HG03108 (cell line): ENCODE results near the gene GNA14.

Experiments used
- ATAC-seq: cut with Tn5 transposase; IDR thresholded peaks from one replicate; pipeline ENCODE4 v1.9.1; 2021; ENCODE audit warnings: moderate library complexity; ENCODE audit not compliant: unreplicated experiment

GNA14 gene

DNA sequence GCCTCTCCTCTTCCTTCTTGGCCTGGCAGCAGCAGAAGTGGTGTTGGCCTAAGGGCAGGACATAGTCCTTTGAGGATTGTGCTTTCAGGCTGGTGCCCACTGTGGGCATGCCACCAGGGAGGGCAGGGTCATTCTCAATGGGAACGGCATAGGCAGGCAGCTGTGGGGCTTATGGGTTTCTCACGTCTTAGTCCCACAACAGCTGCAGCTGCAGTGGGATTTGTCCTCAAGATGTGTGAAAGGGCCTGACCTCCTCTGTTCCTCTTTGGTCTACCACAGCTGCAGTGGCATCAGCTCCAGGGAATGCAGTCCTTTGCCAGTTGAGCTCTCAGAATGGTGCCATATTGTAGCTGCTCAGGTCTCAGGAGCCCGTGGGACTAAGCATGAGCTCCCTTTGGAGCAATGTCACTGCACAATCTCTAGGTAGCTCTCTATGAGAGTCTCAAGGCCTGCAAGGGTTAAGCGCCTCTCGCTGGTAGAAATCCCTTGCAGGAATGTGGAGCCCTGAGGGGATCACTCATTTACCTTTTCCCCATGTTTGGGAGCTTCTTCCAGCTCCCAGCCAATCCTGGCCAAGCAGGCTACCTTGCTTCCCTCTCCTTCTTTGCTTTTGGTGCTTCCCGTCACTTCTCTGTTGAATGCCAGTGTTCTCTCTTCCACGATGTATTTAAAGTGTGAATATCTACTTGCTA lies 104.8 kb downstream of the GNA14 start:
- no peak for ATAC-seq

DNA sequence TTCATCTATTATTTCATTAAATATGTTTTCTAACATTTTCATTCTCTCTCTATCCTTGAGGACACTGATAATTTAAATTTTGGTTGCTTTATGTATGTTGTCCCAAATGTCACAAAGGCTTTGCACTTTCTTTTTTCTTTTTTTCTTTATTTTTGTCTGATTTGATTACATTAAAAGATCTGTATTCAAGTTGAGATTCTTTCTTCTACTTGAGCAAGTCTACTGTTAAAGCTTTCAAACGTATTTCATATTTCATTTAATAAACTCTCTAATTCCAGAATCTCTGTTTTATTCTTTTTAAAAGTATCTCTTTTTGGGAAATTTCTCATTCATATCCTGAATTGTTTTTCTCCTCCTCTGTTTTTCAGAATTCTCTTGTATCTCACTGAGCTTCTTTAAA lies 106.5 kb downstream of the GNA14 start:
- no peak for ATAC-seq

DNA sequence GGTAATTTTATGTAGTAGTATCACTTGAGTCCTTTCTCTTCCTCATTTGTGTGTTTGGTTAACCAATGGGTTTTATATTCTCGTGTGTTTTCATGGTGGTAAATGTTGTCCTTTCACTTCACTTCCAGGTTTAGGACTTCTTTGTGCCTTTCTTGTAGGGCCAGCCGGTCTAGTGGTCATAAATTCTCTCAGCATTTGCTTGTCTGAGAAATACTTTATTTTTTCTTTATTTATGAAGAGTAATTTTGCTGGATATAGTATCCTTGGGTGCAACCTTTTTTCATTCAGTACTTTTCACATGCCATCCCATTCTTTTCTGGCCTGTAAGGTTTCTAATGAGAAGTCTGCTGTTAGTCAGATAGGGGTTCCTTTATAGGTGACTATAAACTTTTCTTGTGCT lies 107.1 kb downstream of the GNA14 start:
- ATAC-seq = no peak

DNA sequence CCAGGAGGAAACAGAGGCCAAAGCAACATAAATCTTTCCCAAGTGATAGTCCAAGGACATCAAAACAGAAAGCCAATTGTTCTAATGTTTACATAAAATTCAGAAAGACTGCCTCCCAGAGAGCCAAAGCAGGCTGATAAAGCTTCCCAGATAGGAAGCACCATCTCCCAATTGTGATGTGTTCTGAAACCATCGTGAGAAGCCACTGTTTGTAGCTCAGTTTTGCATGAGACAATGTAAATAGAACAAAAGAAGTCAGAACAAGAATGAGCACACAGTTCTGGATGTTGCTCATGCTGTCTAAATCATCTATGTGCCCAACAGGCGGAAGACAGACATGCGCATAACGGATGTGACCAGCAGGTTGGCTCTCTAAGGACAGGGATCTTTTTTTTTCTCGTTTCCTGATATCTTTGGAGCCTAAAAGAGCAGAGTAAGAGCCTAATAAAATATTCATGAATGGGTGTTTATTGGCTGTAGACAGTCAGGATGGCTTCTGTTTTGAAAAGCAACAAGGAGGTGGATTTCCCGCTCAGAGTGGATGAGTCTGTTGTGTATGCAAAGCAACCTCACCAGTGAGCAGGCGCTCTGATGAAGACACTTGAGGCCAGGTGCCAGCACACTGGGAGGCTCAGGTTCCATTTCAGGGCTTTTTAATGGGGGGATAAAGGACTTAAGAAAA lies 113.6 kb downstream of the GNA14 start:
- ATAC-seq = no peak

DNA sequence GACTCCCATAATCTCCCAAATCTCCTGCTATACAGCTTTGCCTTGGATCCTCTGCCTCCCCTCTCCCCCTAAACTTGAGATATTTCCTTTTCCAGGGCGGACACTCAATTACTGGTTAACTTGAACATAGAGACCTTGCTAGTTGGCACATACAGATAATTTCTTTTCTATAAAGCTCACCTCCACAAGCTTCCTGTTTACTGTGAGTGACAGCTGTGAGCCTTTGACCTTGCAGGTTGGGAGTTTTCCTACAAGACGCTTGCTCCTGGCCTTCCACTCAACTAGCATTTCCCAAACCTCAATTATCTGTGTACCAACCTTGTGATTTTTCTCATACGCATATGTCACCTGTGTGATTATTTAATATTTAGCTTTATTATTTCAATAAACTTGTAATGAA lies 114.5 kb downstream of the GNA14 start:
- ATAC-seq = no peak

DNA sequence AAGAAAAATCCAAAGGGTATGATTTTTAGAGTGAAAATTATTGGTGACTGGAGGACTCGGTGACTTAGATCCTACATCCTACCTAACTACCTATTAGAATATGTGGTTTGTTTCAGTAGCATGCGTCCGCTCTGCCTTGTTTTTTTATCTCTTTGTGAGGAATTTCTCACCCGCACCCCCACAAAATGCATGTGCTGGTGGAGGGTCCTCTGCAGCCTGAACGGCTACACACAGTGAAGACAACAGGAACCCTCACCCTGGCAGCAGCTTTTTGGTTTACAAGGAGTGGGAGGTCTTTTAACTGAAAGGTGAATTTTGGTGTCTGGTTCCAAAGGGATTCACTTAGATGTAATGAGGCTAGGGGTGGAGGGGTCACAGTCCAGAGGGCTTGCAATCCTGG lies 115.5 kb downstream of the GNA14 start:
- no peak for ATAC-seq

DNA sequence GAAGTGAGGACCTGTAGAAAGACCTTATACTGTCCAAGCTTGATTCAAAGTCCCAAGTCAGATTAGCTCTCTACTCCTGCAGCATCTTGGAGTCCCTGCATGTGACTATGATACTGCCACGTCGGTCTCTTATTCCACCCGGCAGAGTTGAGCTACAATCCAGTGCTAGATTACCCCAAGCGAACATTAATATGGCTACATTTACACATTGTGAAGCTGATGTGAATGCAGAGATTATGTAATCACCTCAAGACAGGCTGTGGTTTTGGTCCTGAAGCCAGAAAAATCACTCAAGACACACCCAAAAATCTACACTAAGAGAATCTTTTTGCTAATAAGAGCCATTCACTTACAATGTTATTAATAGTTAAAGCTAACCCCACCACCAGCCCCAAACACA lies 116.7 kb downstream of the GNA14 start:
- ATAC-seq = no peak

DNA sequence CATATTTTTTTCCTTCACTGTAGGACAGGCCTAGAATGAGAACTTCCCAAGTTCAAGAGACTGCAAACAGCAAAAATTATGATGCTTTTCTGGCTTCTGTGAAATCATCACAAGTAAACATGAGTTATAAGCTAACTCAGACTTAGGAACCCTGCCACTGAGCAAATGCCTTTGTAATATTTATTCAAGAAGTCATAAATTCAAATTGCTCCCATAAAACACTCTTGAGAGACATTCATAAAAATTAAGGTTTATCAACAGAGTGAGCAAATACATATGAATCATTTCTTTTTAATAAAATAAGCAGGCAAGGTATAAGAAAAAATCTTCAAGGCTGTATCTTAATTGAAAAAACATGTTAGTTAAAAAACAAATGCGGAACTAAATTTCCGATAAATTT lies 124.2 kb downstream of the GNA14 start:
- no peak for ATAC-seq

DNA sequence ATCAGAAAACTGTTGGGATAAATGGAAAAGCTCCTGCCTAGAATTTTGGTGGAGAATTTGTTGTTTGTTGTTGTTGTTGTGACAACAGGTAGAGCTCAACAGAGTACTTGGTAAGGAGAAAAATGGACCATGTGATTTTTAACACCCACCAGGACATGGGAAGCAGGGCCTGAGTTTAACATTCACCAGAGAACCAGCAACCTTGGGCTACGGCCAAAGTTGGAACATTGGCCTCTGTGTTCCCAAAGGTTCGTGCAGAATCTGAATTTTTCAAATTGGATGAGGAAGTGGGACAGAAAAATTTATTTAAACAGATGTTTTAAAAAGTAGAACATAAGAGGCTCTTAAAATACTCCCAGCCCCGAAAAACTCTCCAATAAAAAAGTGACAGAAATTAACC lies 127.0 kb downstream of the GNA14 start:
- ATAC-seq = no peak

DNA sequence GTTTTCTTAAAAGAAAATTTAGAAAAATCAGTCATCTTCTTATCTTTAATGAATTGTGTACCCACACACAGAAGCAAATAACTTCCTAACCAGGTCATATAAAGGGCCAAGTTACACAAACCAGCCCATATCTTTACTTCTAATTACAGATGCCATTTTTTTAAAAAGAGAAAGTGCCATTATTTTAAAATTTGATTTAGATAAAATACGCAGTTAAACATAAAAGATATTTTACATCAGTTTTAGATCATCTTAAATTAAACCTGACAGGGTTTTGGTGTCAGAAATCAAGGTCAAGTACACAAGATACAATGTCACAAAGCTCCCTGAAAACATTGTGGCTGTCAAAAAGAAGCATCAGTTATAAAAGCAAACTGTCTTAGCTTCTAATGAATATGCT lies 129.4 kb downstream of the GNA14 start:
- no peak for ATAC-seq

DNA sequence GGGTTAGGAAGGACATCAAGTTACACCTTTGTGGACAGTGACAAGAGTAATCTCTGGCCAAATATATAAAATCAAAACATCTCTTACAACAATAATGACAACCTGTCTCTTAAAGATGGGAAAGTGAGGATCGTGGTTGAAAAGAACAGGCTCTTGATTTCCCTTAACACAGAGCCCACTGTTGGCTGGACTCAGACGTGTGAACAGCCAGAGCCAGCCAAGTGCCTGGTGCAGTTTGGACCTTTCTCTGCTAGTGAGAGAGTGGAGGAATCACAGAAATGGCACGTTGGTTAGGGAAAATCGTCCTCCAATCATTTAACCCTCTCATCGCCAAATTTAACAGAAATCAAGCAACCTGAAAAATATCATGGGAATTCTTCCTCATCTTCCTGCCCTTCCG lies 131.3 kb downstream of the GNA14 start:
- ATAC-seq = no peak

DNA sequence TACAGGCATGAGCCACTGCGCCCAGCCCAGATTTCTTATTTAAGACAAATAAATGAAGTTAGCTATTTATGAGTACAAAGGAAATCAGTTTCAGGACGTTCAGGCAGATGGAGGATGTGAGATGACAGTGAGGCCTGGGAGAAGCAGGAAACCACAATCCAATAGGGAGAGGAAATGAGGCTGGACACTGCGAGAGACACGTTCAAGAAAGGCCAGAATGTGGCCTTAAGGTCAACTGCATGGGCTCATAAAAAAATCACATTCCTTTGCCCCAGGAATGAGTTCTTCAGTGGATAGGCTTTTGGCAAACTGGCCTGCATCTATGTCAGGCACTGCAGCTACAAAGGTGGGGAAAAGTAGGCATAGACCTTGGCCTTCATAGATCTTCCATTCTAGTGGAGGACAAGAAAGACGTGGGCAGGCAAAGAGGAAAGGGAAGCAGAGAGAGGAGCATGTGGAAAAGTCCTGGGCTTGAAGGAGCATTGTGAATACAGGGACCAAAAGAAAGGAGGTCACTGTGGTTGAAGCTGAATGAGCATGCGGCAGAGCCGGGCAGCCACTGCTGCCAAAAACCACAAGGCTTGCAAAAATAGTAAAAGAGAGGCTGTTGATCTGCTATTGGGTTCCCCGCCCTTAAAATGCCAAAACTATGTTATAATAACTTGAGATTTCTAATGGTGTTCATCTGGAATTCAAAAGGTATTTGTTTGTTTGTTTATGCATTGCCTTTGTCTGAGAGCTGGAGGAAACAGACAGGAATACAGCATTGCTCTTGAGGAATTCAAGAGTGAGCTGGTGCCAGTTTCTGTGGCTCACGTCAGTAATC lies 133.0 kb downstream of the GNA14 start:
- ATAC-seq = no peak

DNA sequence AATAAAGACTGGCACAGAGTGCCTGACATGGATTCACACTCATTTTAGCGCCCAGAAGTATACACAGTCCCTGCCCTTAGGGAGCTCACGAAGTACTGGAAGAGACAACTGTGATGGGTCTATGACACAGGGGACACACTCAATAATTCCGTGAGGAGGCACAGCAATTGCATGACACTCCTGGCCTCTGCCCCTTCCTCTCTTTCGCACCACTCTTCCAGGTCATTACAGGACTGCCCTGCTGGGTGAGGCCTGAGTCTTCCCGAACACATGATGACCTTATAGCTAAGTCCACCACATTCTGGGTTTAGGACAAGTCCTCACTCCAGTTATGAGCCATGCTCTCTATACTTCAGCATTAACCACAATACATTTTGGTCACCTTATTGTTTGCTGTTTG lies 134.7 kb downstream of the GNA14 start:
- no peak for ATAC-seq

DNA sequence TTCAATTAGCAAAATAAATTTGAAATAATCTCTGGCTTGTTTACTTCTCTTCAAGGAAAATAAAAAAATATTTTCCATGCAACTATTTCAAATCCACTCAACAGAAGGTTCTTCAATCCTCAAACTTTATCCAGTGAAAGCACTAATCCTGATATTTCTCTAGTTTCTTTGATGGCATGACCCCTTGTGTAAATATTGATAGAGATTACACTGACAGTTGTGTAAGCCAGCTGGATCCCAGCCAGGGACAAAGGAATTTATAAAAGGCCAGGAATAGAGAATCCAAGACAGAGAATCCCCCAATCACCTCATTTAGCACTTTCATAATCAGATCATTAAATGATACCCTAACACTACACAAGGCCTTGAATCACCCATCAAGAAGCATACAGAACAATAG lies 135.2 kb downstream of the GNA14 start:
- no peak for ATAC-seq

DNA sequence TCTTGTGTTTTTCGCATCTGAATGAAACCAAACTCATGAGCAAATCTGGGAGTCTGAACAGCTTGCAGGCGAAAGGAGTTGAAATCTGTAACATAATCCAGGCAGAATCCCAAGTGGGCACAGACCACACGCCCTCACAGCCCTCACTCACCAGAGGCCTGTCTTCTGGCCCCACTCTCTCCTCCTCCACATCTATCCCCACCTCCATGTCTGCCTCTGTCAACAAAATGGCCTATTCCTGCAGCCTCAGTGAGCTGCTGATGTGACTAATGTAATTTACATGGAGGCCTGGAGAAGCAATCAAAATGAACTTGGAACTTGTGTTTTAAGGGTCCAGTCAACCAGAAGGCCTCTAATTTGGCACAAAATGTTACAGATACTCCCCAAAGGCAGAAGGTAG lies 136.6 kb downstream of the GNA14 start:
- ATAC-seq = no peak

DNA sequence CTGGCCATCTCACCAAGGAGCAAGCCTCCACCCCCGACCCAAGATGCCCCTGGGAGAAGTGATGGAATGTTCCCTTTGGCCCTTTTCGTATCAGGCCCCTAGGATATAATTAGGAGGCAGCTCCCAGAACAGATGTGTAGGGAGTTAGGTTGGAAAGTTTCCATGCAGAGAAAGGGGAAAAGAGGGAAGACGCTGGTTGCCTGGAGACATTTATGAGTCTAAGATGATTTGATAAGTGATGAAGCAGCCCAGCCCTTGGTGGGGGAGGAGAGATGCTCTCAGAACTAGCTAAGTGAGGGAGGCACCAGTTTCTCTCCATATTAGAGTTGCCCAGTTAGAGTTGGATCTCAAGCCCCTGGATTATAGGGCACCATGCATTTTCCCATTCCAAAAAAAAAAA lies 137.5 kb downstream of the GNA14 start:
- ATAC-seq = no peak

DNA sequence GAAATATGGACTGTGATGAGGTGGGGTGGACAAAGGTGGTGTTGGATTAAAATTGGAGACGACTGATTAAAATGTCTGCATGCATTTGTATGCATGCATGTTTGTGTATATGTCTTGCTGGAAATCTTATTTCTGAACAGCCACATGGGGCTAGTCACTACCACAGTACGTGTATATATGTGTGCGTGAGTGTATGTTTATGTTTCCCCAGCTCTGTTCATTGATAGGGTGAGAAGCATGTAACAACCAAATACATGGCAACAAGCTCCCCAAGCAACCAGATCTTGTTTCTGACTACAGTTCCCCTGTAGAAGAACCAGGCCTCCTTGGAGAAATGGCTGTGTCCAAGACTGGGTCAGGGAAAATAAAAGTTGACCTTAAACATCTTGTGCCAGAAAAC lies 139.7 kb downstream of the GNA14 start:
- no peak for ATAC-seq

DNA sequence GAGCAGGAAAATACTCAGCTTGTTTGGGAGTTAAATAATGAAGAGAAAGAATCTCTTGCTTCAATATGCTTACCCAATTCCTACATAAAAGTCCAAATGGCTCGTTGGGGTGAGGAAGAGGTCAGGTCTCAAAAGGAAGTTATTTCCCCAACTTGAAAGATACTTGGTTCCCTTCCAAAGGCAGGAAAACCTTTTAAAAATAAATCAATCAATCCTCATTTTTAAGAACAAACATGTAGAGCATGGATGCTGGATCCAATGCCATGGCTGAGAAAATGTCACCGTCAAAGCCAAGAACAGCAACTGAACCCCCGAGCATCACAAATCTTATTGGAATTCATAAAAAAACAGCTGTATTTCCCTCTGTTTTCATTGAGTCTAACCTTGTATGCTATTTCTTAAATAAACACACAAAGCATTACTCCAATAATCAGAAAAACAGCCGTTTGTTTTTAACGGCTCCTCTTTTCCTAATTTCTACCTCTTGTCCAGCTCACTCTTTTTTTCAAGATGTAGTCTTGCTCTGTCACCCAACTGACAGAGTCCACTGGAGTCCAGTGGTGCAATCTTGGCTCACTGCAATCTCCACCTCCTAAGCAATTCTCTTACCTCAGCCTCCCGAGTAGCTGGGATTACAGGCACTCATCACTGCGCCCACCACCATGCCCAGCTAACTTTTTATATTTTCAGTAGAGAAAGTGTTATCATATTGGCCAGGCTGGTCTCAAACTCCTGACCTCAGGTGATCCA lies 140.7 kb downstream of the GNA14 start:
- ATAC-seq = no peak

DNA sequence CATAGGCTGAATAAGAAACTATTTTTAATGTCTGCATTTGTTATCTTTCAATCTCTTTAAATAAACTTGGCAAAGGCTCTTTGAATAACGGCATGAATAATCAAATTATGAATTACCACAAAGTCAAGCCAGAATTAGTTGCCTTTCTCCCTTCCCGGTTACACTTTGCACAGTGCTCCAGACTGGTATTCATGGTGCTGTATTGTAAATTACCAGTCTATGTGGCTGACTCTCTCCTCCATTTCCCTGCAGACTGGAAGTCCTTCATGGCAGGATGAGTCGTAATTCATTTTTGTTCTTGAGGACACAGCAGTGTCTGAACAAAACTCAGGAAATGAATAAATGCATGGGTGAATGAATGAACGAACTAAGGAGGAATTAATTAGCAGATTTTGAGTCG lies 142.9 kb downstream of the GNA14 start:
- ATAC-seq = no peak

DNA sequence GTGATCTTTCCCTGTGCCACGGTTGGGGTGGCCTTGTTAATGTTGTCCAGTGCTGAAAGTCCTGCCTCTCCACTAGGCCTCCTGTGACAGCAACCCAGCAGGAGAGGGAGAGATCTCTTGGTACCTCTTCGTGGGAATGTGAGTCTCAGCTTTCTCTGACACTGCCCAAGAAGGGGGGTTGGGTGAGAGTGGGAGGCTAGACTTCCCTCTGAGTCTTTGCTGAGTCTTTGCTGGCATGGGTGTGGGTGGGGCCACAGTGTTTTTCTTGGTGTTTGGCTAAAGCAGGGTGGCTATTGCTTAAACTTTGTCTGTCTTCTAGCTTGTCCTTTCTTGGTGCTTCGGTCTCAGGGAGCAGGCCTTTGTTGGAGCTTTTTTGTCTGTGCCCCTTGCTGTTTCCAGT lies 145.6 kb downstream of the GNA14 start:
- no peak for ATAC-seq

DNA sequence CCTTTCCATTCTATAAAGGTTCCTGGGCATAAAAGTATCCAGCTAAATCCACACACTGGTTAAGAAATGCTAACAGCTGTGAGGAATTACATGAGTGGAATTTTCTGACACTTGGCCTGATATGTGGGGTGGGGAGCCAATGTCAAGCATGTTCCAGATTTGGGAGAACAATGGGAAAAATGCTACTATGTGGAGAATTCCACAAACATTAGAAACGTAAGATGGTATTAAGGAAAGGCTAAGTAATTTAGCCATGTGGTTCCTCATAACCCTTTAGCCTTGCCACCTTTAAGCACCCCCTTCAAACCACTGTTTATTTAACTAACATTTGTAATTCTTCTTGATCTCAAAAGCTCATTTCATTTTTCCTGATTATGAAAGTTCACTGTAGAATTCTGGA lies 149.2 kb downstream of the GNA14 start:
- no peak for ATAC-seq
